A673 (cell line): ENCODE results near the gene LMF1. TPM values are rescaled to one million over a fixed set of nuclear protein-coding genes. Genes with fewer than 3 reads are reported as not detected.

Experiments used
- BruUV-seq: library from RNA; stranded (reverse); fragments of 400-500 nt; replicated peaks from 2 replicates; lab custom pipeline; 2021; lab: Mats Ljungman, UMichigan
- CTCF ChIA-PET: fragments of 300-600 bp; sonication (Branson Sonifier 250); formaldehyde crosslinking; loops from one replicate; lab custom pipeline; 2022; ENCODE audit warnings: antibody characterized with exemption; lab: Charles Lee
- POLR2A ChIA-PET: fragments of 300-600 bp; sonication (Branson Sonifier 250); formaldehyde crosslinking; loops from one replicate; lab custom pipeline; 2022; ENCODE audit warnings: antibody characterized with exemption; ENCODE audit not compliant: low non-redundant PET; lab: Charles Lee
- DNase-seq: peaks from one replicate; pipeline ENCODE4 v3.0.0-alpha.2; 2015; ENCODE audit warnings: low spot score
- H3K27ac ChIP-seq: fragments of 200-600 bp; sonication (generic); 2 replicates; pipeline ENCODE4 v1.5.1; 2016; ENCODE audit warnings: mixed run types, low read depth, mild to moderate bottlenecking, mixed read lengths, antibody characterized with exemption, low read length; ENCODE audit not compliant: poor library complexity, severe bottlenecking
- H3K27me3 ChIP-seq: fragments of 200-600 bp; sonication (generic); replicated peaks from 2 replicates; pipeline ENCODE4 v1.6.1; 2017; ENCODE audit warnings: mixed run types, low read depth, mild to moderate bottlenecking, mixed read lengths, antibody characterized with exemption, low read length; ENCODE audit not compliant: insufficient read depth, poor library complexity
- H3K36me3 ChIP-seq: fragments of 200-600 bp; sonication (generic); 2 replicates; pipeline ENCODE4 v1.6.1; 2016; ENCODE audit warnings: mixed run types, mild to moderate bottlenecking, mixed read lengths, antibody characterized with exemption, low read length; ENCODE audit not compliant: insufficient read depth, poor library complexity, severe bottlenecking
- H3K4me1 ChIP-seq: fragments of 200-600 bp; sonication (generic); 2 replicates; pipeline ENCODE4 v1.6.1; 2017; ENCODE audit warnings: mixed run types, mild to moderate bottlenecking, mixed read lengths, antibody characterized with exemption, low read length; ENCODE audit not compliant: insufficient read depth, poor library complexity, severe bottlenecking
- H3K4me3 ChIP-seq: fragments of 200-600 bp; sonication (generic); 2 replicates; pipeline ENCODE4 v1.5.1; 2016; ENCODE audit warnings: low read depth, mixed run types, mild to moderate bottlenecking, mixed read lengths, low read length; ENCODE audit not compliant: poor library complexity, severe bottlenecking
- H3K9me3 ChIP-seq: fragments of 200-600 bp; sonication (generic); 2 replicates; pipeline ENCODE4 v1.6.1; 2016; ENCODE audit warnings: mixed run types, low read depth, mild to moderate bottlenecking, mixed read lengths, antibody characterized with exemption, low read length; ENCODE audit not compliant: poor library complexity, severe bottlenecking
- CTCF ChIP-seq: fragments of 300-800, 200-600 bp; sonication (generic); conservative IDR thresholded peaks from 2 replicates; pipeline ENCODE4 v1.5.1; 2017; ENCODE audit warnings: low read depth, mild to moderate bottlenecking, antibody characterized with exemption, low read length, moderate library complexity, mixed read lengths
- EZH2 ChIP-seq: fragments of 200-600 bp; sonication (generic); IDR thresholded peaks from 2 replicates; pipeline ENCODE4 v1.6.1; 2017; ENCODE audit warnings: borderline replicate concordance, low read depth, mild to moderate bottlenecking, mixed read lengths, antibody characterized with exemption, low read length; ENCODE audit not compliant: poor library complexity, severe bottlenecking
- intact Hi-C: fragments of 100-400 bp; cut with micrococcal nuclease; formaldehyde crosslinking; loops from one replicate; pipeline ENCODE4 v1.10.0; 2022; ENCODE audit not compliant: unreplicated experiment
- total RNA-seq: library from RNA; stranded (reverse); gene quantifications from 2 replicates; pipeline ENCODE4 v1.2.3, GENCODE V29; 2021

LMF1 gene
- total RNA-seq, 1 experiment from 2014 or later = 21.0 TPM

- ChIA-PET CTCF (no interaction called here), POLR2A (no interaction called here)
- H3K4me3 ChIP-seq = no peak overlapping the region
- DNase-seq = no peak
- no peaks in the 10 kb centered on the region for H3K36me3 ChIP-seq
- H3K27me3 ChIP-seq = no peaks in the 10 kb centered on the region
- peaks cover 5% of the 10 kb centered on the region for H3K9me3 ChIP-seq
- peaks cover 14% of the 10 kb centered on the region for H3K4me1 ChIP-seq
- TF ChIP-seq CTCF (no peak), EZH2 (no peak)
- no peak overlapping the region for H3K27ac ChIP-seq
- intact Hi-C loops = no loop called here
- BruUV-seq = no TSS peak
Observed at GRCh38 chr16:845351-845745, 125.4 kb downstream of the LMF1 start.

GRCh38 chr16:844638-845350 lies 126.0 kb downstream of the LMF1 start:
- no peak for TF ChIP-seq EZH2
- TF ChIP-seq CTCF = no peak
- H3K27ac ChIP-seq = no peak overlapping the region
- no TSS peak for BruUV-seq
- no peaks in the 10 kb centered on the region for H3K9me3 ChIP-seq
- H3K4me3 ChIP-seq = no peak overlapping the region
- H3K4me1 ChIP-seq = peaks cover 14% of the 10 kb centered on the region
- intact Hi-C loops = no loop called here
- DNase-seq = no peak
- ChIA-PET POLR2A (no interaction called here), CTCF (no interaction called here)
- H3K27me3 ChIP-seq = no peaks in the 10 kb centered on the region
- no peaks in the 10 kb centered on the region for H3K36me3 ChIP-seq

- CTCF ChIA-PET = no interaction called here
- intact Hi-C loops = no loop called here
- POLR2A ChIA-PET = no interaction called here
- H3K4me1 ChIP-seq = peaks cover 14% of the 10 kb centered on the region
- H3K9me3 ChIP-seq = no peaks in the 10 kb centered on the region
- H3K27ac ChIP-seq = no peak overlapping the region
- H3K36me3 ChIP-seq = no peaks in the 10 kb centered on the region
- DNase-seq = no peak
- no peaks in the 10 kb centered on the region for H3K27me3 ChIP-seq
- BruUV-seq = no TSS peak
- no peak overlapping the region for H3K4me3 ChIP-seq
- no peak for TF ChIP-seq CTCF
- TF ChIP-seq EZH2 = no peak
Observed at GRCh38 chr16:843771-844170, 127.0 kb downstream of the LMF1 start.
